Activated CD8-positive, alpha-beta memory T cell treated with anti-CD3 and anti-CD28 coated beads, Interleukin-2, amount 50 U/mL, for 48 hours (primary cell): Measurements from ENCODE around the gene ZNF611.
"Not testable (repeated sequence)": the region's sequence is repeated elsewhere in the genome, so short reads cannot be mapped to it uniquely, and the experiment has no call there.

Experiments
- DNase-seq: peaks from one replicate; pipeline ENCODE4 v3.0.0-alpha.2; 2020

ZNF611 gene

DNA sequence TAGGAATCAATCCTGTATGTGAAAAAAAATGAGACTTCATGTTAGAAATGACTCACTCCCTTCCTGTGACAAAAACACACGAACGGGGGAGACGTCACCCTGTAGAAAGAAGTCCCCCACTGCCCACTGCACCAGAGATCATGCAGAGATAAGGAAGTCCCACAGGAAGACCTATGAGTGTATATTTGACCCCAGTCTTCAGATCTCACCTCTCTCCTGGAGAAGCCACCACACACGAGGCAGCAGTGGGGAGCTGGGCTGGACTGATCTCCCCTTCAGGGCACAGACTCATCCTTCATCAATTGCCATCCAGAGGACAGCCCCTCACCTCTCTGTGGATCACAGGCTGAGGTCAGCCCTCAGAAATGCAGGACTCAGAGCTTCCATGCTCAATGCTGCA lies 18.9 kb downstream of the ZNF611 start:
- DNase-seq, result peak; percentile 53

DNA sequence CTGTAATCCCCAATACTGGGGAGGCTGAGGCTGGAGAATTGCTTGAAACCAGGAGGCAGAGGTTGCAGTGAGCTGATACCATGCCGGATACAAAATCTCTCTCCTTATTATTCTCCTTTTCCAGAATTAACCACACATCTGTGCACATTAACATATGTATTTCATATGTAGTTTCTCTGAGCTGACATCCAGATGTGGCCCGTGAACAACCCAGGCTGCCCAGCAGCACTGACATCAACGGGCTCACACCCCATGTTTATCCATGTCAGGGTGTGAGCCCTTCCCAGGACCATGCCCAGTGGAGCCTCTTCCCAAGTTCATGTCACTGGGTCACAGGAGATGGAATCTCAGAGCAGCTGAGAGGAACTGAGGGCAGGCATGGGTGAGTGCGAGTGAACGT lies 19.5 kb downstream of the ZNF611 start:
- not testable (repeated sequence) for DNase-seq

DNA sequence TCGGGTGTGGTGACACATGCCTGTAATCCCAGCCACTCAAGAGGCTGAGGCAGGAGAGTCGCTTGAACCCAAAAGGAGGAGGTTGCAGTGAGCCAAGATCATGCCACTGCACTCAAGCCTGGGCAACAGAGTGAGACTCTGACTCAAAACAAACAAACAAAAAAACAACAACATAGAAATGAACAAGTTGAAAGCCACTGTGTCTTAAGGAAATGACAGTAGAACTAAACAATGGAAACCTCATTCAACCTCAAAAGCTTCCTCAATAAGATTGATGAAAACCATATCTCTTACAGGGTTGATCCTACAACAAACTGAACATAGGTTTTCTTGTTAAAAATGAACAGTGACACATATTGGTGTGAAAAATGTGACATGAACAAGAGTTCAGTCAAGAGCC lies 21.8 kb downstream of the ZNF611 start:
- not testable (repeated sequence) for DNase-seq

DNA sequence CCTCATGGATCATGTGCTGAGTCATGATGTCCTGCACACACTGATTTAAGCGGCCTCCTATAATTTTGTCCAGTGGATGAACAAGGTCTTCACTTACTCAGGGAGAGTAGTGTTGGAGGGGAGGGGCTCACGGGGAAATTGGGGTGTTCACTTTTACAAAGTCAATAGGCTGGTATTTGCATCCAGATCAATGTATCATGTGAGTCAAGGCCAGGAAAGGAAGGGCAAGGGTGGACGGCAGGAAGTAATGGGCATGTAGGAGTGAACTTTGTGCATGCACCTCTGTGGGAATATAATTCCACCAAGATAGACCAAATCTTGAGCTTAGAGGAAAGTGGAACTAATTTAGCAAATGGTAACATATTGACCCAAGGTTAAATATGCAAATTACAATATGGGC lies 23.2 kb downstream of the ZNF611 start:
- DNase-seq, result not testable (repeated sequence)

DNA sequence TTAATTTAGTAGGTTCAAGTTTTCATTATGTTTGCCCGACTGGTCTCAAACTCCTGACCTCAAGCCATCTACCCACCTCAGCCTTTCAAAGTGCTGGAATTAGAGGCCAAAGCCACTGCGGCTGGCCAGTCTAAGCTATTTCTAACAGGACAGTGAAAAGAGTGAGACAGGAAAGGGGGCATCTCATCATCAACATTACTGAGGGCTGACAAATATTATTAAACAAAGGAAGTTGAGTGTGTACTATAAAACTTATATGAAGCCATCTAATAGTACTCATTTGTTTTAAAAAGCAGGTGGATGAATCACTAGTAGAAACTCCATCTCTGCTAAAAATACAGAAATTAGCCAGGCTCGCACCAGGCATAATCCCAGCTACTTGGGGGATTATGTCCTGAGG lies 24.3 kb downstream of the ZNF611 start:
- DNase-seq, result no peak

DNA sequence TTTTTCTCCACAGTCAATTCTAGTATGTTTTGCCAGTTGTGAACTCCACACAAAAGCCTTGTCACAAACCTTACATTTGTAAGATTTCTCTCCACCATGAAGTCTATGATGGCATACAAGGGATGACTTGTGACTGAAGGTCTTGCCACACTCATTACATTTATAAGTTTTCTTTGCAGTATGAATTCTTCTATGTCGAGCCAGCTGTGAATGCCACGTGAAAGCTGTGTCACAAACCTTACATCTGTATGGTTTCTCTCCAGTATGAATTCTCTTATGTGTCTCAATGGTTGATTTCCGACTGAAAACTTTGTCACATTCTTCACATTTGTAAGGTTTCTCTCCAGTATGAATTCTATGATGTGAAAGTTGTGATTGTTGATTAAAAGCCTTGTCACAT lies 29.2 kb downstream of the ZNF611 start:
- not testable (repeated sequence) for DNase-seq

DNA sequence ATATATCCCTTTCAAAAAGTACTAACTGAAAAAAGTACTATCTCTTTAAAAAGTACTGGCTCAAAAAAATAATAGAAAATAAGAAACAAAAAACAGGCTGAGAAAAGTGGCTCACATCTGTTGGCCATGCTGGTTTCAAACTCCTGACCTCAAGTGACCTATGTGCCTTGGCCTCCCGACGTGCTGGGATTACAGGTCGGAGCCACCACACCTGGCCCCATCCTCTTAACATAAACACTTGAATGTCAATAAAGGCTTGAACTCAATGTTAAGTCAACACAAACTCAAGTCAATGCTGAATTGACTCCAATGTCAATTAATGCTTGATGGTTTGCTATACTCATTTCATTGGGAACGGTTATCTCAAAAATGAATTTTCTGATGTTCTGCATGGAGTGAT lies 30.9 kb downstream of the ZNF611 start:
- DNase-seq, result no peak

DNA sequence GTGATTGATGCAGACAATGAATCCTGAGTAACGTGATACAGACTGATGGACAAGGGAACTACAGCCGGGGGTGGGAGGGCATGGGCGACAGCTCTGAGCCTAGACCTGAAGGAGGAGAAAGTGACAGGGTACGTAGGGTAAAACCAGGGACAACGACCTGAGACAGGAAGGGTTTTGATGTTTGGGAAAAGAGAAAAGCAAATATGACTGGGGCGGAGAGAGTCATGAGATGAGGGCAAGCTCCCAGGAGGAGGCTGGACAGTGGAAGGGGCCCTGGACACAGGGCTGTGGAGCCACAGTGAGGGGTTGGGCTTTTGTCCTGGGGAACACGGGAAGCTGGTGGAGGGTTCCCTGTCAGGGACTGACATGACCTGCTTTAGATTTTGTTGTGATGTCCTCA lies 34.2 kb downstream of the ZNF611 start:
- no peak for DNase-seq

DNA sequence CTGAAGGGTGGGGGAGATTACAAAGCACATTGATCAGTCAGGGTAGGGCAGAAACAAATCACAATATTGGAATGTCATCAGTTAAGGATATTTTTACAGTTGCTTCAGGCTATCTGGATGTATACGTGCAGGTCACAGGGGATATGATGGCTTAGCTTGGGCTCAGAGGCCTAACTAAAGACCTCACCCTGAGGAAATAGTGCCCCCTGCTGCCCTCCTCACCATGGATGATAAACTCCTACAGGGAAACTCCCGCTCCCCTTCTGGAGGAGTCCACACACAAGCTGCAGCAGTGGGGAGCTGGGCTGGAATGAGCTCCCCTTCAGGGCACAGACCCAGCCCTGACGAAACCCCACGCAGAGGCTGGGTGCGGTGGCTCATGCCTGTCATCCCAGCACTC lies 35.3 kb downstream of the ZNF611 start:
- DNase-seq, result not testable (repeated sequence)

DNA sequence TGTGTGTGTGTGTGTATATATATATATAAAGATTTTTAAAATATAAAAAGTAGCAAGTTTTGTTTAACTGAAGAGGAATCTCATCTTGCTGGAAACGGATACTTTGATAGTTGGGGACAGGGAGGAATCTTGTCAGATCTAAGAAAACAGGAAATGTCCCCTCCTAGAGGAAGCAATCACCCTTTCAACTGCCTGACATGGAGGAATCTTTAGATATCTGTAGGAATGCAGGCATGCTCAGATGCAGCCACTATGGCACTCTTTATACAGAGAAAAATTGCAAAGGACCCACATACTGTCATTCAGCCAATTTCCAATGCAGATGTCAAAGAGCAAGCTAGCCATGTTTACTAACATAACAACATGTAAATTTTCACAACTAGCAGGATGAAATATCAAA lies 38.8 kb downstream of the ZNF611 start:
- no peak for DNase-seq

DNA sequence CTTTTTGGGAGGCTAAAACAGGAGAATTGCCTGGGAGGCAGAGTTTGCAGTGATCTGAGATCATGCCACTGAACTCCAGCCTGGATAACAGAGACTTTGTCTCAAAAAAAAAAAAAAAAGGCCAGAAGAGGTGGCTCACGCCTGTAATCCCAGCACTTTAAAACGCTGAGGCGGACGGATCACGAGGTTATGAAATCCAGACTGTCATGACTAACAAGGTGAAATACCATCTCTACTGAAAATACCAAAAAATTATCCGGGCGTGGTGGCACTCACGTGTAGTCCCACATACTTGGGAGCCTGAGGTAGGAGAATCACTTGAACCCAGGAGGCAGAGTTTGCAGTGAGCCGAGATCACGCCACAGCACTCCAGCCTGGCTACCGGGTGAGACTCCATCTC lies 39.9 kb downstream of the ZNF611 start:
- no peak for DNase-seq

DNA sequence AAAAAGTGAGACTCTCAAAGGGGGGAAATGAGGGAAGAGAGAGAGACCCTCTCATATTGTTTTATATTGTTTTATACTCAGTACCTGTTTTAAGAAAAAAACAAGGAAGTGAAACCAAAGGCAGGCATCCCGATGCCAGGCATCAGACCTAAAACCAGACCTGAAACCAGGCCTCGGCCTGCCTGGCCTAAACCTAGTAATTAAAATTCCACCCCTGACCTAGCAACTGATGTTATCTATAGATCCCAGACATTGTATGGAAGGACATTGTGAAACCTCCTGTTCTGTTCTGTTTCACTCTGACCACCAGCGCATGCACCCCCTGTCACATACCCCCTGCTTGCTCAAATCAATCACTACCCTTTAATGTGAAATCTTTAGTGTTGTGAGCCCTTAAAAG lies 40.6 kb downstream of the ZNF611 start:
- not testable (repeated sequence) for DNase-seq

DNA sequence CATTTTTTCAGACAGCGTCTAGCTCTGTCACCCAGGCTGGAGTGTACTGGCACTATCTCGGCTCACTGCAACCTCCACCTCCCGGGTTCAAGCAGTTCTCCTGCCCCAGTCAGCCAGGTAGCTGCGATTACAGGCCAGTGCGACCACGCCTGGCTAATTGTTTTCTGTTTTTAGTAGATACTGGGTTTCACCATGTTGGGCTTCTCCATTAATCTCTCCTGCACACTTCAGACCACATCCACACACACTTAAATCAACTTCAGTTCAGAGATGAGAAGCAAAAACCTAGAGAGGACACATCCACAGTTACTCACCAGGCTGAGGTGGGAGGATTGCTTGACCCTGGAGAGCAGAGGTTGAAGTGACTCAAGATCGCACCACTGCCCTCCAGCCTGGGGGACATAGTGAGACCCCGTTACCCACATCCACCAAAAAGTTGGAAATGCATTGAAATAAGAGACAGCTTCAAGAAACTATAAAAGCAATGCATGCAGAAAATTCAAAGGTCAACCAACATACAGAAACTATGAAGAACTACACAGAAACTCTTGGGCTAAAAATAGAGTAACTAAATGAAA lies 42.3 kb downstream of the ZNF611 start:
- DNase-seq, result no peak

DNA sequence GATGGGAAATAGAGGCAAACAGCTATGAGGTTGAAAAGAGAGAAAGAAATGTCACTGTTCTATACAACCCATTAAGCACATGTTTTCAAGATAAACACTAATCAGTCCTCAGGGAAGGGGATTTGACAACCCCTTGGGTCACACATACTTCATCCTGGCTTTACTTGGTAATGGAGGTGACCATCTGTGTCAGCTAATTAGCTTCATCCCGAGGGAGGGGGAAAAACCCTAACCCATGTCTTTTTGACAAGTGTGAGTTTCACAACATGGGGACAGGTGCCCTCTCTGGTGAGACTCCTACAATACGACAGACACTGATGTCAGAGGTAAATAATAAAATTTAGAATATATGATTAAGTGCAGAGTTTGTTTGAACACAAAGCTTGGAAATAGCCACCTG lies 43.1 kb downstream of the ZNF611 start:
- DNase-seq, result no peak

DNA sequence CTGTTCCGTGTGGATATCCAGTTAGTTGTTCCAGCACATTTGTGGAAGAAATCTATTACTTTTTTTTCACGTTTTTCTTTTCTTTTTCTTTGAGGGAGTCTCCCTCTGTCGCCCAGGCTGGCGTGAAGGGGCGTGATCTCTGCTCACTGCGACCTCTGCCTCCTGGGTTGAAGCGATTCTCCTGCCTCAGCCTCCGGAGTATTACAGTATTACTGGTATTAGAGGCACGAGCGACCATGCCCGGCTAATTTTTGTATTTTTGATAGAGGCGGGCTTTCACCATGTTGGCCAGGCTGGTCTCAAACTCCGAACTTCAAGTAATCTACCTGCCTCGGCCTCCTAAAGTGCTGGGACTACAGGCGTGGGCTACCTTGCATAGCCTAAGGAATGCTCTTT lies 43.6 kb downstream of the ZNF611 start:
- DNase-seq, result no peak

DNA sequence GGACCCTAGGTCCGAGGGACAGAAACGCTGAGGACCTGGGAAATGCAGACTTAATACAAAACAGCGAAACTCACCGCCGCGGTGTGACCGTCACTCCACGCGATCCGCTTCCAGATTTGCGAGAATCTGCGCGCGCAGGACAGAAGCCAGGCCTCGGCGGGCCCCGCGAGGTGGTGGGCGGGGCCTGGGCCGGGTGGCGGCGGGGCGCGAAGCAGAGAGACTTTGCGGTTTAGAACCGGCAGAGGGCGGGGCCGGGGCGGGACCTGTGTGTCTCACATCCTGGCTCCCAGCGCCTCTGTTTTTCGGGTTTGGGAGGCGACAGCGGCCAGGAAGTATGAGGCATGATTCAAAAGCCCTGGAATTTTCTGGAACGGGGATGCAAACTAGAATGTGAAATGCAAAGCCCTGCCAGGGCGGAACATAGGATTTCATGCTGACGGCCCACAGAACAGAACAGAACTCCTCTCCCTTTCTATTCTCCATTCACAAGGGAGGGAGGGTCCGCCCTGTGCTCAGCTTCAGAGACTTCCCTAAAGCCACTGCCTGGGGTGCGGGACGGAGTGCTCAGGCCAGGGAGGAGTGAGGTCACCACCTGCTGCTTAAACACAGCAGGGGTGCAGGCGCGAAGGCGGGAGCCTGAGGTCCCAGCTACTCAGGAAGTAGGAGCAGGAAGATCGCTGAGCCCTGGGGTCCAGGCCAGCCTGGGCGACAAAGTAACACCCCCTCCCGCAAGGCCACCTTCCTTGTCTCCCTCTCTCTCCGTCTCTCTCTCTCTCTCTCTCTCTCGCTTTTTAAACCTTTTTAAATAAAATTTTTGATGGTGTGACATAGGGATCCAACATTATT lies 44.3 kb downstream of the ZNF611 start:
- DNase-seq, result peak; percentile 93

DNA sequence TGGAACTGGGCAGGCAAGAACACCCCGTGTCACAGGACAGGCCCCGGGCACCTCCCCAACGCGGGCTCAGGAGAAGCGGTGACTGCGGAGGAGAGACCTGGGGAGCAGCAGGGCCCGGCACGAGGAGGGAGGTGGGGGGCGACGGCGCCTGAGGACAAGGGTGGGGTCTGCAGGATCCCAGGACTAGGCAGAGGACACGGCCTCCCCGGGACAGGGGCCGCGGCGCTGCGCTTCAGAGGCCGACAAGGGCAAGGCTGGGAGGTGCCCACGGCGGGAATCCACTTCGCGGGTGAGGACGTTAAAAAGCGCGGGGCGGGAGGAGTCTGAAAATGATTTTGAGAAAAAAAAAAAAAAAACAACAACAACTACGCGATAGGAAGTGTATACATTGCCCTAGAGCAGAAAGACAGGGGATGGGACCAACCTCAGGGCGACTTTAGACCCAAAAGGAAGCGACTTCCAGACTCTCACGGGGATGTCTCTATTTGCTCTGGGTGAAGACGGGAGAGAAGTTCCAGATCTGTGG lies 44.9 kb downstream of the ZNF611 start:
- DNase-seq, result peak; percentile 78

DNA sequence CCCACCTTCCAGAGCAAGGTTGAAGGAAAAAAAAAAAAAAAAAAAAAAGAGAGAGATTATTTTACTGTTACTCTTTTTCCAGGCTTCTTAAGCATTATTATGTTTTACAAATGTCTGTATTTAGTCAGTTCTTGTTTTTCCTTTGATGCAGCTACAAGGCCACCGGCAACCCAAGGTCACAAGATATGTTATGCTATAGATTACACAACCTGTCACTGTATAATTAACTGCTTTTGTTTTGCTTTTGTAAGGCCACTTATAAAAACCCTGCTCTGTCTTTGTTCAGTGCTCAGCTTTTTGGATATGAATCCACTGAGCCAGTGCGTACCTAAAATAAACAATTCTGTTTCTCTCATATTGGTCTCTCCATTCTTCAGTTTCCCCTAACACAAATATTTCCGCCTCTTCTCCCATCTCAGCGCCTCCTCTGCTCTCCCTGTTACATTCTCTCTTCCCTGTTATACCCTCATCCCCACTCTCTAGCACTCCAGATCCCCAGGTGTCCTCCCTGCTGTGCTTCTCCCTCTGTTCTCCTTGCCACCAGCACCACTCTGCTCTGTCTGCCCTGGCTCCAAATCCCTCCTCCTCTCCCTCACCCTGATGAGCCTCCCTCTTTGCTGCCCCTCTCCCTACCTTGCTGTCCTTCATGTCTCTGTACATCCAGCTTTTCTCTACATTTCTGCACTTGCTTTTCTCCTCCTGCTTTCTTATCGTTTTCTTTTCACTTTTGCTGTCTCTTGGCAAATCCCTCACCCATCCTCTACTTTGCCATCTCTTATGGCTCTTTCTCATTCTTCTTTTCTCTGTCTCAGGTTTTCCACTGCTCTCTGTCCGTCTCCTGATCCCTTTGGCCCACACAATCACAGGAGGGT lies 45.7 kb downstream of the ZNF611 start:
- not testable (repeated sequence) for DNase-seq

DNA sequence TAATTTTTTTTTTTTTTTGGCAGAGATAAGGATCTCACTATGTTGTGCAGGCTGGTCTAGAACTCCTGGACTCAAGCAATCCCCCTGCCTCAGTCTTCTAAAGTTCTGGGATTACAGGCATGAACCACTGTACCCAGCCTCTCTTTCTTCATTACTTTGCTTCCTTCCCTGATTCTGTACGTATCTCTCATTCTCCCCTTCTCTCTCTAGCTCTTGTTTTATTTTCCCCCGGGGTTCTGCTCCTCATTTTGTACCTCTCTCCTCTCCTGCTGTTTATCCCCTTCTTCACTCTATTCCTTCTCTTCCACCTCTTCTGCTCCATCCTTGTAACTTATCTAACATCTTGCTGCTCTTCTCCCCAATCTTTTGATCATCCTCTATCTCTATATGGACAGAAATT lies 46.5 kb downstream of the ZNF611 start:
- no peak for DNase-seq

DNA sequence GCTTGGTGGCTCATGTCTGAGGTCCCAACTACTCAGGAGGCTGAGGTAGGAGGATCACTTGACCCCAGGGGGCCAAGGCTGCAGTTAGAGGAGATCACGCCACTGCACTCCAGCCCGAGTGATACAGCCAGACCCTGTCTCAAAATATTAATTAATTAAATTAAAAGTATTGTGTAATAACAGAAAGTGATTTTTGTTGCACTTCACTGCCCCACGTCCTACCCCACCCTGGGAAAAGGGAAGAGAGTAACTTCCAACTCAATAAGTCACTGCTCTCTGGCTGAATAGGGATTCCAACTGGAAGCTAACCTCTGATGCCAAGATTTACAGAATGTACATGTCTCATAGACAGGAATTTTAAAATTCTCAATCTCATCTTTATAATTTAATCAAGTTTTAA lies 47.2 kb downstream of the ZNF611 start:
- DNase-seq, result no peak

DNA sequence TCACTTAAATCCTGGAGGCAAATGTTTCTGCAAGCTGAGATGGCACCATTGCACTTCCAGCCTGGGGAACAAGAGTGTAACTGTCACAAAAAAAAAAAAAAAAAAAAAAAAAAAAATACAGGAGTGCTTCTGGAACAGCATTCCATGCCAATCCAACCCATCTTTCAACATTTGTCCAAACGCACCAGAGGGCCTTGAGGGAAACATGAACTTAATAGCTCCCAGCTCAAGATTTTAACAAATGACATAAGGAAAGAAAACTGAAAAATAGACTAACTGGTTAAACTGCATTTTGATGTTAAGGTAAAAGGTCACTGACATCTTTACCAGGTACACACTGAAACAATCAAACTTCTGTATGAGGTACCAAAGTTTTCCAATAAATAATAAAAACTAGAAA lies 49.0 kb downstream of the ZNF611 start:
- no peak for DNase-seq

DNA sequence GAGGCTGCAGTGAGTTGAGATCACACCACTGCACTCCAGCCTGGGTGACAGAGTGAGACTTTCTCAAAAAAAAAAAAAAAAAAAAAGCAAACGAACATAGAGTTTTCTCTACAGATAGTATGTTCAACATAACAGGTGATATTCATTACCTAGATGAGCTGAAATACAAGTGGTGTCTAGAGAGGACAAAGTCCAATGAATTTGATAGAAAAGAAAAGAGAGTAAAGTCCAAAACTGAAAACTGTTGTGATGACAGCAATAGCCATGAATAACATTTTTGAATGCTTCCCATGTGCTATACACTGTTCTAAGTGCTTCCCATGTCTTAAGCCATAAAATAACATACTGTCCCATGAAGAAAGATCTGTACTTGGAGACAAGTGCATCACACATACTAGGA lies 53.6 kb downstream of the ZNF611 start:
- DNase-seq, result not testable (repeated sequence)

DNA sequence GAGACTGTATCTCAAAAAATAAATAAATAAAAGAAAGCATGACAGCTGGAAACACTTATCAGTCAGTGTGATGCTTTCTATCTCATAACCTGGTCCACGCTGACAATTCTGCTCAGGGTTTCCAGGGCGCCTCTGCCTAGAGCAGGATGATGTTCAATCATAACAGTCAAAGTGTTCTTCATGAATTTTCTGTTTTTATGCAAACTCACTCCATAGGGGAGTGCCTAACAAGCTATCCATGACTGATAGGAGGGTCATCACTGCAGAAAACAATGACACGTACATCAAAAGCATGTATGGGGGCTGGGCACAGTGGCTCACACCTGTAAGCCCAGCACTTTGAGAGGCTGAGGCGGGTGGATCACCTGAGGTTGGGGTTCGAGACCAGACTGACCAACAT lies 55.2 kb downstream of the ZNF611 start:
- DNase-seq, result no peak

DNA sequence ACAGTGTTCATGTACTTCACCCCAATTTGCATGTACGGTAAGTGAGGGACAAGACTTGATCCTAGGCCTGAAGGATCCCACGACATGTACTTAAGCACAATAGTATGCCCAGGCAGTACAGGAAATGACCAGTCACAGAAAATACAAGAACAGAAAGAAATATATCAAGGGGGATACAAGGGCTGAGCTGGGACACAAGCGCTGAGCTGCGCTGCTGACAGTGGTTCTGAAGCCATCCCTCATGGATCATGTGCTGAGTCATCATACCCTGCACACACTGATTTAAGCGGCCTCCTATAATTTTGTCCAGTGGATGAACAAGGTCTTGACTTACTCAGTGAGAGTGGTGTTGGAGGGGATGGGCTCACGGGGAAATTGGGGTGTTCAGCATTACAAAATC lies 59.6 kb downstream of the ZNF611 start:
- DNase-seq, result not testable (repeated sequence)
